CD4-positive, alpha-beta T cell treated with Interleukin-21 for 1 hour (primary cell): Measurements from ENCODE around the gene SUPT20HL2.
"Not testable (repeated sequence)": the region's sequence is repeated elsewhere in the genome, so short reads cannot be mapped to it uniquely, and the experiment has no call there.

Experiments used
- DNase-seq: peaks from one replicate; pipeline ENCODE4 v3.0.0-alpha.2; 2020

The SUPT20HL2 gene

DNA sequence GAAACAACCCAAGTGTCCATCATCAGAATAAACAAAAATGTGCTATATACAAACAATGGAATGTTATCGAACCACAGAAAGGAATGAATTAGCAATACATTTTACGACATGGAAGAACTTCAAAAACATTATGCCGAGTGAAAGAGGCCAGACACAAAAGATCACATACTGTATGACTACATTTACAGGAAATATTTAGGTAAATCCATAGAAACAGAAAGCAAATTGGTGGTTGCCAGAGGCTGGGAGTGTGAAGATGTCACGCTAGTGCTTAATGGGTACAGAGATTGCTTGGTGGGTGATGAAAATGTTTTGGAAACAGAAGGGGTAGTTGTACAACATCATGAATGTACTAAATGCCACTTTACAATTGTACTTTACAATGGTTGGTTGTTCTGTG, 5.1 kb downstream of the SUPT20HL2 start:
- DNase-seq = not testable (repeated sequence)

DNA sequence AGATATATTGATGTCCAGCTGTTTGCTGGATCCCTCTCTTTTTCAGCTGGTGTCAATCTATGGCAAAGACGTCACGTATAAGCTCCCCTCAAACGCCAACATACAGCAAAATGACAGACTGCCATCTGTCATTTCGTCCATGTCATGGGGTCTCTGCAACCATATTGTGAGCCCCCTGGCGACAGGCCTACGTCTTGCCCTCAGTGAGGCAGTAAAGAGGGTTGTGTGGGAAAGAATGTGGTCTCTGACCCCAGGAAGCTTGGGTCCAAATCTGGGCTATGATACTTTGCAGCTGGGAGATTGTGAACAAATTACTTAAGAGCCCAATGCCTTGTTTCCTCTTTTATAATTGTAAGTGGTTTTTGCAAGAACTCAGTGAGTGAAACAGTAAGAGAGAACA, 7.4 kb downstream of the SUPT20HL2 start:
- no peak for DNase-seq

DNA sequence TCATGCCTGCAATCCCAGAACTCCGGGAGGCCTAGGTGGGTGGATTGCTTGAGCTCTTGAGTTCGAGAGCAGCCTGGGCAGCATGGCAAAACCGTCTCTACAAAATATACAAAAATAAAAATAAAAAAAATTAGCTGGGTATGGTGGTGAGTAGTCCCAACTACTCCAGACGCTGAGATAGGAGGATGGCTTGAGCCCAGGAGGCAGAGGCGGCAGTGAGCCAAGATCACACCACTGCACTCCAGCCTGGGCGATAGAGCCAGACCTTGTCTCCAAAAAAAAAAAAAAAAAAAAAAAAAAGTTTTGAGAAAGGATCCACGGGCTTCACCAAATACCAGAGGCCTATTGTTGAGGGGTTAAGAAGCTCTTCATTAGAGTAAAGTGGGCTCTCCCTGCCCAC, 8.0 kb downstream of the SUPT20HL2 start:
- DNase-seq = no peak

DNA sequence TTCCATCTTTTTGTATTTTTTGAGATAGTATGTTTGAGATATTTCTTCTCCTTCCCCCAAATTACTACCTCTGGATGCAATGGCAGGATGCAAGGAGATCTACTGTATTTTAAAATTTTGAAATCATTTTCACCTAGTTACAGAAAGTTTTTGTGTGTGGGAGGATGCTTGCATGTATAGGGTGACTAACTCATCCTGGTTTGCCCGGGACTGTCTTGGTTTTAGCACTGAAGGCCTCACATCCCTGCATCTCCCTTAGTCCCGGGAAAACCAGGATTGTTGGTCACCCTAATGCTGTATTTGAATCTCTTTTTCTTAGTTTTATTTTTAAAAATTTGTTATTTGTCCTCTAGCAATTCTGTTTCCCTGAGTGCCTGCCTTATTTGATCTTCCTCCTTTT, 12.1 kb downstream of the SUPT20HL2 start:
- no peak for DNase-seq

DNA sequence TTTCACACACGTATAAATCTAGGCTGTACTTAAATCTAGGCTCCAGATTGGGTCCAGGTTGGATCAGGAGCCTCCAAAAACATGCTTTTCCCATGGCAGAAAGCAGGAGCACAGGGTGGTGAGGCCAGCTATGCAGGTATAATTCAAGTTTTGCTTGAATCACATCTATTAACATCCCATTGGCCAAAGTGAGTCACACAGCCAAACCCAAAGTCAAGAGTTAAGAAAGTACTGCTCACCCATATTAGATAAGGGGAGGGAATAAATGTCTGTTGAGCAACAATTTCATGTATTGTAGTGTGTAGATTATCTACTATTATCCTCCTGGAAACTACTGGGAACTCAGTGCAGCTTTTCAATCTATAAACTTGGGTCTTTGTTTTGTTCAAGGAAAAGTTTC, 12.8 kb downstream of the SUPT20HL2 start:
- no peak for DNase-seq

DNA sequence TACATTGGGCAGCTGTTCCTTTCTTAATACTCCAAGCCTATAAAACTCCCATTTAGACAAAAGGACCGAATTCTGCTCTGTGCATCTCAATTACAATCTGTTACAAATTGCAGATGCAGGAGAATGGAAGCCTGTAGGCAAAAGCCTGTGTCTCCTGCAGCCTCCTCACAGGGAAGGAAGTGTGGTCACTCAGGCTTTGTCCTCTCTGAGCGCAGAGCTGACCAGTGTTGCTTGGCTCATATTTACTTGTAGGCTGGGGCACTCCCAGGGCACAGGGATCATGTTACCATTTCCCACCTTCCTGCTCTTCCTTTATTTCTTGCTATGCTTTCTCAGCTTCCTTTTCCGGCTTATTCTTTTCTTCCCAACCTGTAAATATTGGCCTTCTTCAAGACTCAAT, 15.7 kb downstream of the SUPT20HL2 start:
- no peak for DNase-seq

DNA sequence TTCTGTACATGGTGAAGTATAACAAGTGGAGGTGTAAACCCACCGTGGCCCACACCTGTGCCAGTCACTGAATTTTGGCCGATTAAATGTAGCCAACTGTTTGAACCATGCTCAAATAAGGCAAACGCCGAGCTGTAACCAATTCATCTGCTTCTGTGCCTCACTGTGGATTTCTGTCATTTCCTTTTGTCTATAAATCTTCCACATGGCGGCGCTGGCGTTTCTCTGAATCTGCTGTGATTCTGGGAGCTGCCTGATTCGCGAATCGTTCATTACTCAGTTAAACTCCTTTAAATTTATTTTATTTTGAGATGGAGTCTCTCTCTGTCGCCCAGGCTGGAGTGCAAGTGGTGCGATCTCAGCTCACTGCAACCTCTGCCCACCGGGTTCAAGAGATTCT, 19.2 kb downstream of the SUPT20HL2 start:
- DNase-seq = no peak

DNA sequence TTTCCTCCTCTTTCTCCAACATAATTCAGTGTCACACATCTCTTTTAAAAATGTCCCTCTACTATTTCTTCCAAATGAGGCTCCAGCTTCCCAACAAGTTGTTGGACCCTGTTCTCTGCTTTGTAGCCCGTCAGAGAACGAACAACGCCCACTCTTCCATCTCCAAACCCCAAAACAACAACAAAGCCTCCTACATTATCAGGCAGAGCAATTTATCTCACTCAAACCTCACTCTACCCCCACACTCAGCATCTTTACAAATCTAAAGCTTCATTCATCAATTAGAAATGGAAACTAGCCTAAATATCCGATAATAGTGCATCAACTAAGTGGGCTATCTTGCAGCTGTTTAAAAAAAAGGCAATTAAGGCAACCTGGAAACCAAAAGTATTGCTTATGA, 20.5 kb downstream of the SUPT20HL2 start:
- no peak for DNase-seq

DNA sequence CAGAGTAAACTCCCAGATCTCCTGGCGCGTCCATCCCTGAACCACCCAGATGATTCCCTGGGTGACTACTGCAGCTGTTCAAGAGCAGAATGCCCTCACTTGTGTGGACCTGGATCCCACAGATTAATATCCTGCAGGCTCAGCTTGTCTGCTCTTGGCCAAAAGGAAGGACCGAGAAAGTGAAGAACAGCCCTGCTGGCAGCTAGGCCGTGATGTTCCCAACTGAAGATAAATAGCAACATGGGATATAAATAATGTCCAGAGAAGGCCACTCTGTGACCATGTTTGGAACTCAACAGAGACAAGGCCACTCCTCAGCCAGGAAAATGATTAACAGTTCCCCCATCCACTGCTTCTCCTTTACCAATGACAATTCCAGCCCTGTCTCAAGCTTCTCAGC, 21.5 kb downstream of the SUPT20HL2 start:
- no peak for DNase-seq

DNA sequence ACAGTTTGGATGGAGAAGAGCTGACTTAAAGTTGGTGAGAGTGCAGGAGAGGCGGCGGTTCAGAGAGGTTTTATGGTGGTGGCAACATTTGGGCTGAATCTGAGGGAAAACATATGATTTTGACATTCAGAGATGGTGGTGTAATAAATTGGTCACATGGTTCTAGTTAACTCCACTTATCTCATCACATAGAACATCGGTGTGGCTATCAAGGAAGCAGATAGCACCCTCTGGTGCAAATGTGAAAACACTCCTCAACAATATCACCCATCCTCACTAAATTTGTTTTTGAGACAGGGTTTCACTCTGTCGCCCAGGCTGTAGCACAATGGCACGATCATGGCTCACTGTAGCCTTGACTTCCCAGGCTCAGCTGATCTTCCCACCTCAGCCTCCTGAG, 28.8 kb downstream of the SUPT20HL2 start:
- DNase-seq = no peak

DNA sequence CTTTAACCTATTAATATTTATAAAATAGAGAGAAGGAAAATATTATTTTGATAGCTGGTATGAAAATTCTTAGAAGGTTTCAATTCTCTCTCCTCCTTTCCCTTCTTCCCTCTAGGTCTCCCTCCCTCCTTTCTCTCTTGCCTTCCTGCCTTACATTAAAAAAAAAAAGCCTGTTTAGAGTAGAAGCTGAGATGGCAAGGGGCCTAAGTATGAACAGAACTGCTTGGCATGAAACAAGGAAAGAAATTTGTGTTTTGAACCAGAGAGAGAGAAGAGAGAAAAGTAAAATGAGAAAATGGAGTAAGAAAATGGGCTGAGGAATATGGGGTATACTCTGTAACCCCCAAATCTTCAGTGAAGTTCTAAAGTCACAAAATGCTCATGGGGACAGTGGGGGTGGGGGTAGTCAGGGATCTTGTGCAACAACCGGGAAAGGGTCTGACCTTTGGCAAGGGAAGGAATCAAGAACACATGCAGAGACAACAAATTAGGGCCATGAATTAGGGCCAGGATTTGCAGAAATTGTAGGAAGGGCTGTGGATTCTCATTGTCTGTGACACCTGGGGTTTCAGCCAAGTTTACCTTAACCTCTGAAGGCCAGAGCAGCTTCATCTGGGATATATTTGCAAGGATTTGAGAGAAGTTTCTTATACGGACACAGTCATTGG, 30.6 kb downstream of the SUPT20HL2 start:
- DNase-seq = no peak

DNA sequence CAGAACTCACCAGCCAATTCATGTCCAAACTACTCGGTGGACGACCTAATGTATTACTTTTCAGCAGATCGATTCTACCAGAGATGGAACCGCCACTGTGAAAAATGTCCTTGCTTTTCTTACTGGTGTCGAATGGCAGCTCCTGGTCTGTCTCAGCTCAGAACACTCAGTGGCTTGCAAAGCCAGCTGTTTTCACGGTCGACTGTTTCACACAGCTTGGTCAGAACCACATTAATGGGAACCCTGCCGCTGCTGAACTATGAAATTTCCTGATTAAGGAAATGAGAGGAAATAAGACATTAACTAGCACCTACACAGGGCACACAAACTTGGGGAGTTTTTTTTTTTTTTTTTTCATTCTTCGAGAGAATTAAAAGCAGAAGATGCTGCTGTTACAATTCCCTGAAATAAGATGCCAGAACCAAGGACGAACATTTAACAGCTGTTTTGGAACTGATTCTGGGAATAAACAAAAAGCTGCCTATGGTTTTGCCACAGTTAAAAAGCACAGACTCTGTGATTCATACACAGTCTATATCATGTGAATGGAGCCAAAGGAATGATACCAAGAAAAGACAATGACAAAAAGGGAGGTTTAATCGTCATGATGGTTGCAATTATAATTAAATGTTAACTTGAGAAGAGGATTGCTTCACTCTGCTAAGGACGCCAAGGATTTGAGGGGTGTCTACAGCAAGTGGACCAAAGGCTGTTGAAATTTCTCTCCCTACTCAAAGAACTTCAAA, 31.3 kb downstream of the SUPT20HL2 start:
- no peak for DNase-seq

DNA sequence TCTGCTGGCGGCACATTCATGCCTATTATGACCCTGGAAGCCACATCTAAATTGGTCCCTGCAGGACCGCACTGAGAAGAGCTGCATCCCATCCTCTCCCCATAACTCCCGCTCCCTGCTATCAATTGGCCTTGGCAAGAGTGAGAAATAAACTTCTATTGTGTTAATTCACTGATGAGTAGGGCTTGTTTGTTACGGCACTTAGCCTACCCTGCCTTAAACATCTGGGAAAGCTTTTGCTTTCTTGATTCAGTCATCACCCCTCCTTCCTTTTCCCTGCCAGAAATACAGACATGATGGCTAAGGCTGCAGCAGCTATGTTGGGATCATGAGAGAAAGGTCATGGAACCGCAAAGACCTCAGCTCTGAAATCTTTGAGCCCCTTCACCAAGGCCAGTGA, 36.5 kb downstream of the SUPT20HL2 start:
- no peak for DNase-seq

DNA sequence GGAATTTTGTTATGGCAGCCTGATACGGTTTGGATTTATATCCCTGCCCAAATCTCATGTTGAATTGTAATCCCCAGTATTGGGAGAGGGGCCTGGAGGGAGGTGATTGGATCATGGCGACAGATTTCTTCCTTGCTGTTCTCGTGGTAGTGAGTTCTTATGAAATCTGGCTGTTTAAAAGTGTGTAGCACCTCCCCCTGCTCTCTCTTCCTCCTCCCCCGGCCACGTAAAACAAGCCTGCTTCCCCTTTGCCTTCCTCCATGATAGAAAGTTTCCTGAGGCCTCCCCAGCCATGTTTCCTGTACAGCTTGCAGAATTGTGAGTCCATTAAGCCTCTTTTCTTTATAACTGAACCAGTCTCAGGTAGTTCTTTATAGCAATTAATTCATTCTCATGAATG, 37.9 kb downstream of the SUPT20HL2 start:
- DNase-seq = no peak

DNA sequence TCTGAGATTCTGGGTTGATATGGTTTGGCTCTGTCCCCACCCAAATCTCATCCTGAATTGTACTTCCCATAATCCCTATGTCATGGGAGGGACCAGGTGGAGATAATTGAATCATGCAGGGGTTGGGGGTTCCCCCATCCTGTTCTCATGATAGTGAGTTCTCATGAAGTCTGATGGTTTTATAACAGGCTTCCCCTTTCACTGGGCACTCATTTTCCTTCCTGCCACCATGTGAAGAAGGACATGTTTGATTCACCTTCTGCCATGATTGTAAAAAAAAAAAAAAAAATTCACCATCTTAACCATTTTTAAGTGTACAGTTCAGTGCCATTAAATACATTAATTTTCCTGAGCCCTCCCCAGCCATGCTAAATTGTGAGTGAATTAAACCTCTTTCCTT, 42.6 kb downstream of the SUPT20HL2 start:
- DNase-seq = no peak

DNA sequence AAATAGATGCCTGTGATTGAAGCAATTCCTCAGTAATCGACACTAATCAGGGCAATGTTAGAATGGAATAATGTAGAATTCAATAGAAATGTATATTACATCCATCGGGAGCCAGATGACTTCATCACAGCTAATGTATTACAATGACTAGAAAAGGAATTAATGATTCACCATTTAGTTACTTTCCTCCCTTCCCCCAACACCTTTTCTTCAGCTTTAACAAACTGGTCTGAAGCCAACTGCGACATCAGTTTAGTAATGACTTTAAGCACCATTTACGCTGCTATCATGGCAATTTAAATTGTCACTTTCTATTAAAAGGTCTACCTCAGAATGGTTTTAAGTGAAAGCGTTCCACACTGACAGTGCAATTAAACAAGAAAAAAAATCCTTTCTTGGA, 45.1 kb downstream of the SUPT20HL2 start:
- no peak for DNase-seq

DNA sequence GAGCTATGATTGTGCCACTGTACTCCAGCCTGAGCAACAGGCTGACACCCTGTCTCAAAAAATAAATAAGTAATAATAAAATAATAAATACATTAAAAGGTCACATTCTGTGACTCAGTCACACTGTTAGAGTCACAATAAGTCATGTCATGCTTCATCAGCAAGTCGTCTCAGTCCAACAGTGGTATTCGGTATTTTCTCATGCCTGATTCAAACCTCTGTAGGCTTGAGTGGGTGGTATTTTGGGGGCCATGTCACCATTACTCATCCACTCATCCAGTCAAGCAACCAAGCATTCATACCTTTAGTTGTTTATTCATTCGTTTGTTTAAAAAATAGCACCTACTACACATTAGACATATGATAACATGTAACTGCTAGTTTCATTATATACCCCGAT, 46.9 kb downstream of the SUPT20HL2 start:
- no peak for DNase-seq

DNA sequence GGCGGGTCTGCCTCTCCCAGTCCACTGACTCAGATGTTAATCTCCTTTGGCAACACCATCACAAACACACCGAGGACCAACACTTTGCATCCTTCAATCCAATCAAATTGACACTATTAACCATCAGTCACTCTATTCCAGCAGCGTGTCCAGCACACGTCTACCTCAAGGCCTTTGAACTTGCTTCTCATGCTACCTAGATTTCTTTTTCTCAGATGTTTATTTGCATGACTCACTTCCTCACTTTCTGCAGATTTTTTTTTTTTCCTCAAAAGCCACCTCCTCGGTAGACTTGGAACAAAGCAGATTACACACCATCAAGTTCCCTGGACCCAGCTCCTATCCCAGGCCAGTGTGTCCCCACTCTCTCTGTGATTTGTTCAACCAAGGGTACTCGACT, 49.5 kb downstream of the SUPT20HL2 start:
- no peak for DNase-seq

DNA sequence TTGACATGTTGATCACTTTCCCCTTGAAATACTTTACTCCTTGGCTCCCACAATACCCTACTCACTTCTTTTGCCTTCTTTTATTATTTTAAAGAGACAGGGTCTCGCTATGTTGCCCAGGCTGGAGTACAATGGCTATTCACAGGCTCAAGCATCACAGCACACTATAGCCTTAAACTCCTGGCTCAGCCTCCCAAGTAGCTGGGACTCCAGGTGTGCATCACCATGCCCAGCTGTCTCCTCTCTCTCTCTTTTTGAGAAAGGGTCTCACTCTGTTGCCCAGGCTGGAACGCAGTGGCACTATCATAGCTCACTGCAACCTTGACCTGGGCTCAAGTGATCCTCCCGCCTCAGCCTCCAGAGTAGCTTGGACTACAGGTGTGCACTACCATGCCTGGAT, 51.6 kb downstream of the SUPT20HL2 start:
- no peak for DNase-seq
